Effector memory CD4-positive, alpha-beta T cell (primary cell): ENCODE results near the gene LEP.
"Not testable (repeated sequence)": the region's sequence is repeated elsewhere in the genome, so short reads cannot be mapped to it uniquely, and the experiment has no call there.

Experiments used
- DNase-seq, 3 donors: peaks; one replicate each; pipeline ENCODE4 v3.0.0-alpha.2; 2020
- H3K27ac ChIP-seq: 2 replicates; pipeline ENCODE4 v1.7.0; 2013; ENCODE audit warnings: mild to moderate bottlenecking, low read length, moderate library complexity; ENCODE audit not compliant: insufficient read depth, poor library complexity, severe bottlenecking
- H3K27me3 ChIP-seq: replicated peaks from 2 replicates; pipeline ENCODE4 v1.7.0; 2013; ENCODE audit warnings: mild to moderate bottlenecking, low read length; ENCODE audit not compliant: insufficient read depth, control insufficient read depth, poor library complexity, severe bottlenecking
- H3K36me3 ChIP-seq: 2 replicates; pipeline ENCODE4 v1.7.0; 2013; ENCODE audit warnings: mild to moderate bottlenecking, low read length, moderate library complexity; ENCODE audit not compliant: control insufficient read depth, insufficient read depth
- H3K4me1 ChIP-seq: 2 replicates; pipeline ENCODE4 v1.7.0; 2013; ENCODE audit warnings: low read length, mild to moderate bottlenecking; ENCODE audit not compliant: control insufficient read depth, insufficient read depth, poor library complexity, severe bottlenecking
- H3K4me3 ChIP-seq: 2 replicates; pipeline ENCODE4 v1.7.0; 2013; ENCODE audit warnings: low read length, low read depth, mild to moderate bottlenecking; ENCODE audit not compliant: insufficient read depth, poor library complexity, severe bottlenecking
- H3K9me3 ChIP-seq: 2 replicates; pipeline ENCODE4 v1.7.0; 2013; ENCODE audit warnings: mild to moderate bottlenecking, low read length, moderate library complexity; ENCODE audit not compliant: control insufficient read depth

The LEP gene

GRCh38 chr7:128268233-128268632, 27.2 kb downstream of the LEP start:
- no peaks in the 10 kb centered on the region for H3K36me3 ChIP-seq
- H3K4me3 ChIP-seq = no peak overlapping the region
- H3K4me1 ChIP-seq = no peaks in the 10 kb centered on the region
- DNase-seq = no peak
- H3K27ac ChIP-seq = no peak overlapping the region
- H3K27me3 ChIP-seq = no peaks in the 10 kb centered on the region
- H3K9me3 ChIP-seq = no peaks in the 10 kb centered on the region

GRCh38 chr7:128270826-128271272, 29.8 kb downstream of the LEP start:
- no peak overlapping the region for H3K27ac ChIP-seq
- no peaks in the 10 kb centered on the region for H3K27me3 ChIP-seq
- H3K4me3 ChIP-seq = no peak overlapping the region
- H3K36me3 ChIP-seq = no peaks in the 10 kb centered on the region
- H3K4me1 ChIP-seq = no peaks in the 10 kb centered on the region
- no peak for DNase-seq
- H3K9me3 ChIP-seq = no peaks in the 10 kb centered on the region

GRCh38 chr7:128271471-128271941, 30.4 kb downstream of the LEP start:
- Histone ChIP-seq H3K36me3 (no peaks in the 10 kb centered on the region), H3K27me3 (no peaks in the 10 kb centered on the region), H3K9me3 (no peaks in the 10 kb centered on the region), H3K4me1 (no peaks in the 10 kb centered on the region), H3K27ac (no peak overlapping the region), H3K4me3 (no peak overlapping the region)
- no peak for DNase-seq

GRCh38 chr7:128271942-128272481, 30.9 kb downstream of the LEP start:
- Histone ChIP-seq H3K4me1 (no peaks in the 10 kb centered on the region), H3K27me3 (no peaks in the 10 kb centered on the region), H3K4me3 (no peak overlapping the region), H3K9me3 (no peaks in the 10 kb centered on the region), H3K36me3 (no peaks in the 10 kb centered on the region), H3K27ac (no peak overlapping the region)
- DNase-seq = no peak

- Histone ChIP-seq H3K4me3 (no peak overlapping the region), H3K27me3 (no peaks in the 10 kb centered on the region), H3K4me1 (no peaks in the 10 kb centered on the region), H3K9me3 (no peaks in the 10 kb centered on the region), H3K27ac (no peak overlapping the region), H3K36me3 (no peaks in the 10 kb centered on the region)
- DNase-seq = no peak
Measured at GRCh38 chr7:128274246-128274883, 33.3 kb downstream of the LEP start.

- no peaks in the 10 kb centered on the region for H3K36me3 ChIP-seq
- no peaks in the 10 kb centered on the region for H3K4me1 ChIP-seq
- no peaks in the 10 kb centered on the region for H3K27me3 ChIP-seq
- DNase-seq = no peak
- H3K27ac ChIP-seq = no peak overlapping the region
- H3K9me3 ChIP-seq = no peaks in the 10 kb centered on the region
- no peak overlapping the region for H3K4me3 ChIP-seq
Measured at GRCh38 chr7:128274884-128275603, 34.0 kb downstream of the LEP start.

GRCh38 chr7:128275681-128276080, 34.6 kb downstream of the LEP start:
- no peaks in the 10 kb centered on the region for H3K36me3 ChIP-seq
- no peak overlapping the region for H3K27ac ChIP-seq
- no peaks in the 10 kb centered on the region for H3K9me3 ChIP-seq
- no peak overlapping the region for H3K4me3 ChIP-seq
- DNase-seq = no peak
- H3K27me3 ChIP-seq = no peaks in the 10 kb centered on the region
- H3K4me1 ChIP-seq = no peaks in the 10 kb centered on the region

GRCh38 chr7:128278366-128278765, 37.3 kb downstream of the LEP start:
- H3K36me3 ChIP-seq = no peaks in the 10 kb centered on the region
- DNase-seq = no peak

GRCh38 chr7:128279124-128279713, 38.1 kb downstream of the LEP start:
- H3K4me3 ChIP-seq = no peak overlapping the region
- H3K27ac ChIP-seq = no peak overlapping the region
- no peaks in the 10 kb centered on the region for H3K4me1 ChIP-seq
- H3K36me3 ChIP-seq = no peaks in the 10 kb centered on the region
- no peak for DNase-seq
- H3K27me3 ChIP-seq = no peaks in the 10 kb centered on the region
- H3K9me3 ChIP-seq = no peaks in the 10 kb centered on the region

More at GRCh38 chr7:128278366-128278765, 37.3 kb downstream of the LEP start:
- Histone ChIP-seq H3K27ac (no peak overlapping the region), H3K4me1 (no peaks in the 10 kb centered on the region), H3K9me3 (no peaks in the 10 kb centered on the region), H3K27me3 (no peaks in the 10 kb centered on the region), H3K4me3 (no peak overlapping the region)

GRCh38 chr7:128280451-128280850, 39.4 kb downstream of the LEP start:
- not testable (repeated sequence) for H3K27ac ChIP-seq, H3K36me3 ChIP-seq, H3K27me3 ChIP-seq, H3K9me3 ChIP-seq, H3K4me3 ChIP-seq, H3K4me1 ChIP-seq, DNase-seq
